SIG-M5 treated with dmso at 0.1 percent for 504 hours (cell line): Measurements from ENCODE around the gene ORC2.
"Not testable (repeated sequence)": the region's sequence is repeated elsewhere in the genome, so short reads cannot be mapped to it uniquely, and the experiment has no call there.

Experiments used
- DNase-seq: peaks from one replicate; lab custom pipeline; 2025; ENCODE audit not compliant: unreplicated experiment; lab: John Stamatoyannopoulos, UW

The ORC2 gene

DNA sequence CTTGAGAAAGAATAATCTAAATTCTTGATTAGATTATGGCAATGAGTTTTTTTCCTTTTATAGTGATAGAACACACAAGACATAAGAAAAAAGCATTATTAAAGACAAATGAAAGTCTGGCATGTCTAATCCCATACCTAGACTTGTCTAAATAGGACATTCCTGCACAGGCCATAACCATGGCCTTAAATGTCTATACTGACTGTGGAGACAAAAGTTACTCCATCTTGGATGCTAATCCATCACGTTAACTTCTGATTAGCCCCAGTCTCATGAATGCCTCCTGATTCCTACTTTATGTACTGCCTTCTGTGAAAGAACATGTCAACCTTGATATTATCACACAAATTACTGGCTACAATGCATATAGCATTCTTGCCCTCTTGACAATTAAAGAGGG lies 23.6 kb downstream of the ORC2 start:
- no peak for DNase-seq

DNA sequence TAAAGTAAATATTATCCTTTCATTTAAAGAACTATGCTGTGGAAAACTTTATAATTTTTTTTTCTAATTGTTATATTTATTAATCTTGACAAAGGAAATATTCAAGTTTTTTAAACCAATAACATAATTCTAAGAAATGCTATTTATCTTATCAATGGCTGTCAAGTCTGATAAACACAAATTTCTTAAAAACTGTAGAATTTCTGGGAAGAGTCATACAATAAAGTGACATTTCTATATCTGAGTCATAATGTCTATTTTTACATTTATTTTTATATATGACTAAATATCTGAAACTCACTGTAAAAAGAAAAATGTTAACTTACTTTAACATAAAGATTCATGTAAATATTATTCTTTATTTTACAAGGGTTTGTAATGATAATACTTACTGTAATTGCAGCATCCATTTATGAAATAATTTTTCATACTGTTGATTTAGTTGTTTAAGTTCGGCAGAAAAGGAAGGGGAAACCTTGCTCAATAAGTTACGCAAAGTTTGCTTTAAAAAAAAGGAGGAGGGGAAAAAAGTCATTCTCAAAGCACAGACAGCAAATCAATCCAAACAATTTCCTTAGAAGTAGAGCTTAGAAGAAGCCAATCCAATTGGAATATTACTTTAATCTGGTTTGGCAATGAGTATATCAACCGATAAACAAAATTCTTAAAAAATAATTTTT lies 32.4 kb downstream of the ORC2 start:
- peak; percentile 62 for DNase-seq

DNA sequence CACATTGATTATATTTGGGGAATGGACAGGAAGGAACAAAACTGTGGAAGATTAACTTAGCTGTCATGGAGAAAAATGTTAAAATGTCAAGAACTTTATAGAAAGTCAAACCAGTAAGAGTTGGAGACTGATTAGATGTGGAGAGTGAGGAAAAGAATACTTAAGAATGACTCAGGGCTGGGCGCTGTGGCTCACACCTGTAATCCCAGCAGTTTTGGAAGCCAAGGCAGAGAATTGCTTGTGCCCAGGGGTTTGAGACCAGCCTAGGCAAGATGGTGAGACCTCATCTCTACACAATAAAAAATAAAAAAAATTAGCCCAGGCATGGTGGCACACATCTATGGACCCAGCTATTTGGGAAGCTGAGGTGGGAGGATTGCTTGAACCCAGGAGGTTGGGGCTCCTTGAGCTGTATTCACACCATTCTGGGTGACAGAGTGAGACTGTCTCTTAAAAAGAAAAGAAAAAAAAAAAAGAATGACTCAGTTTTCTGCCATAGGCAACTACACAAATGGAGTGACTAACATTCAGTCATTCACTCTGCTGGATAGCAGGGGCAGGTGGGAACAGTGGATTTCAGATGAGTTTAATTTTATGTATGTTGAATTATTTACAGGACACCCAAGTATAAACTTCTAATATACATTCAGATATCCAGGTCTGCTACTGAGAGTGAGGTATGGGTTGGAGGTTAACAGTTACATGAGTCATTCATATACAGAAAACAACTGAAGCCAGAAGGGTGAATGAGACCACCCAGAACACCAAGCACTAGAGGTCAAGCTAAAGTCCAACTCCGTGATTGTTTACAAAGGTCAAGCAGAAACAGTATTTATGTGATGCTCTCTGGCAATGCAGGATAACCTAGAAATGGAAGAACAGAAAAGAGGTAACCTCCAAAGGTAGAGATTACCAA lies 33.9 kb downstream of the ORC2 start:
- DNase-seq = no peak

DNA sequence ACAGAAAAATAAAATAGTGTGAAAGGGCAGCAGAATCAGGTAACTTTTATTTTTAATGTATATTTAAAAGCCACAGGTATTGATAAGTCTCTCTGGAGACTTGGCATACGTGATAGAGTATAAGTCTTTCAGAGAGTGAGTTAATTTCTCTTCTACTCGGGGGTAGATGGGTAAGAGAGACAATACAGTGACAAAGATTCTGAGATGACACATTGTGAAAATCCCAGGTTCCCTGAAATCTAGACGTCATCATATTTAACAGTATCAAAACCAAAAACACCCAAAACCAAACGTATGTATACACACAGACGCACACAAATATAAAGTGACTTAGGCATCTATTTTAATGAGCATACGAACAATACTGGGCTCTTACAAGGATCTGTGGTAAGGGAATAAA lies 41.0 kb downstream of the ORC2 start:
- DNase-seq = no peak

DNA sequence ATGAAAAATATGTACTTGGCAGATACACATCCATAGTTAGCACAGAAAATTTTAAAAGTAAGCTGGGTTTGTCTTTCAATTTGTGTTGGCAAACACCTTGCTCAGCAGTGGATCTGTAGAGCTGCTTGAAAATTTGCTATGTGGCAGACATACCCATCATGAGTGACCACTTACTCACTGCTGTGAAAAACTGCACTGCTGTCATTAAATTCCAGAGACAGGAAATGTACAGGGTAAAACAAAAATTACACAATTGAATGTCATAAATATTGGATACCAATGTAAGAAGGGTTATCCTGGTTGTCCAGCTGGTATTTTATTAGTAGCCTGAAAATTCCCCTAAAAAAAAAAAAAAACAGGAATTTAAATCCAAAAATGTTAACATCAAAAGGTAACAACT lies 49.8 kb downstream of the ORC2 start:
- DNase-seq = no peak

DNA sequence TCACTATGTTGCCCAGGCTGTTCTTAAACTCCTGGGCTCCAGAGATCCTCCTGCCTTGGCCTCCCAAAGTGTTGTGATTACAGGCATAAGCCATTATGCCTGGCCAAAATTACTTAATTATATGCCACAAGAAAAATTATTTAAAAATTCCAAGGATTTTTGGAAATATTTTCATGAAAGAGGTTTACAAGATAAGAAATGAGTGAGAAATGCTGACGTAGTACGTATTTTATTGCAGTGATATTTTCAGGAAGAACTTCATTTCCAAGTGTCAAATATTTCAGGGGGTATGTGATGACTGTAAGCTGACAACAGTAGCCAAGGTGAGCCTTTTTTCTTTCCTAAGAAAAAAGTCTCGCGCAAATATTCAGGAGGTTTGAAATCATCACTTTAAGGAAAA lies 53.5 kb downstream of the ORC2 start:
- no peak for DNase-seq

DNA sequence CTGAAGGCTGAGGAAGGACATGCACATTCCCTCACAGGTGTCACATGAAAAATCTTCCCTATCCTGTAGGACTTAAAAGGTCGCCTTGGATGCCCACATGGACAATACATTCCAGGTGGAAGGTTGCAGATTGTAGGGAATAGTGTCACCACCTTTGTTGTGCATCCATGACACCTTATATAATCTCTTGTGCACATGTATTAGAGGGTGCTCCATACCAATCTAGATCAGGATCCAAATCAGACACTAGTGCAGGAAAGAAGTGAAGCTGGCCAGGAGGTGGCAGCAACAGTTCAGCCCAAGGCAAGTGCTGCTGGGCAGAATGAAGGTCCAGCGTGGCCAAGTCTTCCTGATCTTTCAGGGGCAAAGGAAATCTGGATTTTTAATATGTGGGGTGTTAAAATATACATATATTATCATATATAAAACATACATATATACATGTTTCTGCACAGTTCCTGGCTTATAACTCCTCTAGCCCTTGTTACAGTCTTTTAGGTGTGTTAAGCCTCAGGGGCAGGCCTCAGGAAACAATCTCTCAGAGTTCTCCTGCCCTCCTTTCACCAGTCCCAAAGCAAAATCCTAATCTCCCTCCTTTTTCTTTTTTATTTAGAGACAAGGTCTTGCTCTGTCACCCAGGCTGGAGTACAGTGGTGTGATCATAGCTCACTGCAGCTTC lies 57.7 kb downstream of the ORC2 start:
- DNase-seq = peak; percentile 64

DNA sequence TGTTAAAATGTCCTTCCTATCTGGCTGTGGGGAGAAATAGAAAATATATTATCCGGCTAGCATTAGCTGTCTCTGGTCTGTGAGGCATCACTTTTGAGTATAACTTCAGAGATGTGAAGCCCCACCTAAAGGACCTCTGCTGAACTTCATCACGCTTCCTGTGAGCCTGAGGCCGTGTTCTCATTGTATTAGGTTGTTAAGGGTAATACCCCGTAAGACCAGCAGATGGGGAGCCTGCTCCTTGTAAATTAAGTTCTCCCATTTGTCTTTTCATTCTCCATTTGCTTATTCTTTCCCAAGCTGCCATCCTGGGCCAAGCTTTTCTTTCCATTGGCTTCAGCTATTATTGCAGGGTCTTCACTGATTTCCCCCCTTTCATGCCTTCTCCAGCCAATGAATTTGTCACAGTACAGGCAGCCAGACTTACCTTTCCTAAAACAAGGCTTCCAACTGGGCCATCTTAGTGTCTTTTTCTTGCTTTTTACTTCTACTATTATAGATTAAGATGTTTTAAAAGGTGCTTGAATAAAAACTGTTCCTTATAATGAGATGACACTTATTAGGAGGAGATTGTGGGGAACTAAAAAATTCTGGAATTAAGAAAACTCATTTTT lies 61.9 kb downstream of the ORC2 start:
- peak; percentile 98 for DNase-seq

DNA sequence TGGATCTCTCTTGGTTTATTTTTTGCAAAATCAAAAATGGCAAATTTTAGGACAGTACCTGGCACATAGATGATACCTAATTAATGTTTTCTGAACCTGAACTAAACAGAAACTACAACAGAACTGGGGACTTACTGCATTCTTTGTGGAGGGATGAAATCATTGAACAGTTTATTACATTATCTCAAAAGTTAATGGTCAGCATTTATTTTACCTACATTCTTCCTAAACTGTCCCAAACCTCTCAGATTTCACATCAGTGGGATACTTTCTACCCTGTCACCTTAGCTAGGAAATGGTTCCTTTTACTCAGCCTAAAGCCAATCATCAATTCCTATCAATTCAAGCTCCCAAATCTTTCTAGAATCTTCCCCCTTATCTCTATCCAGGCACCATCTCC lies 64.0 kb downstream of the ORC2 start:
- DNase-seq = no peak

DNA sequence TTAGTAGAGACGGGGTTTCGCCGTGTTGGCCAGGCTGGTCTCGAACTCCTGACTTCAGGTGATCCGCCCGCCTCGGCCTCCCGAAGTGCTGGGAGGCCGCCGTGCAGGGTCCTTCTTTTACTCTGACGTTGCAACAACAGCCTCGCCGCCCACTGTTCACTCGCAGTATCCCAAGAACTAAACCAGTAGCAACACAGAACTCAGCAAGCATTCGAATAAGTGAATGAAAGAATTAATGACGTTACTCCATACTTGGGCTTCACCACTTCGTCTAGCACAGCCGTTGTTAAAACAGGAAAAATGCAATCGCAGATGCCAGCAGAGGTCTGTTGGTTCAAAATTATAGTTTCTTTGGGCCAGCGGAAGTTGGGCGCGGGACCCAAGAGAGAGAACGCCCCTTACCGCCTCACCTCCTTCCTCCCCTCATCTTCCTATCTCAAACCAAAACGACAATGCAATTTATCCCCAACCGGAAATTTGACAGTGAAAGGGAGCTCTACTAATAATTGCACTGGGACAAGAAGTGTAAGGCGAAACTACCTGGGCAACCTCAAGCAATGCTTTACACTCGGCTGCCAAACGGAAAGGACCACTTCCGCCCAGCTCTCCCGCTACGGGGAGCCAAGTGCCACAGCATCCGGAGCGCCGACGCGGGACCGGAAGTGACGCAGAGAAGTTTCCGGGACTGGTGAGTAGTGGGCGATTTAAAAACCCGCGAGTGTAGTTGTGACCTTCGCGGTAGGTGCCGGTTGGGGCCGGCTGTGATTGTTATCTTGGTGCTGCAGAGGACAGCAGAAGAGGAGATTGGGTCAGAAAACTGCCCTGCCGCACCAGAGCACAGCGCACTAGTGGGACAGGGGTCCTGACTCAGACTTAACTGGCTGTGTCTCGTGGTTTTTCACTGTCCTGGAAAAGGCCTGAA lies 74.5 kb downstream of the ORC2 start, which contains the start of the genes NIF3L1 and PPIL3:
Gene NIF3L1, plus strand, starts transcription at position 668 of the 922 bp plus-strand sequence. CDS start 2,573 bp downstream, outside the sequence.
Gene PPIL3, minus strand, starts transcription at position 374 of the 922 bp plus-strand sequence. CDS start 1,462 bp downstream, outside the sequence.
- peak; percentile 98 for DNase-seq

DNA sequence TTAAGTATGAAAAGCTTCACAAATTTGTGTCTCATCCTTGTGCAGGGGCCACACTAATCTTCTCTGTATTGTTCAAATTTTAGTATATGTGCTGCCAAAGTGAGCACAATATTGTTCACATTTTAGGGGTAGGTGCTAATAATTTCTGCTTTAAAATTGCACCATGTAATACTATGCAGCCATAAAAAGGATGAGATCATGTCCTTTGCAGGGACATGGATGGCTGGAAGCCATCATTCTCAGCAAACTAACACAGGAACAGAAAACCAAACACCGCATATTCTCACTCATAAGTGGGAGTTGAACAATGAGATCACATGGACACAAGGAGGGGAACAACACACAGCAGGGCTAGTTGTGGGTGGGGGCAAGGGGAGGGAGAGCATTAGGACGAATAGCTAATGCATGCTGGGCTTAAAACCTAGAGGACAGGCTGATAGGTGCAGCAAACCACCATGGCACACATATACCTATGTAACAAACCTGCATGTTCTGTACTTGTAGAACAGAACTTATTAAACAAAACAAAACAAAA lies 81.7 kb downstream of the ORC2 start:
- not testable (repeated sequence) for DNase-seq

DNA sequence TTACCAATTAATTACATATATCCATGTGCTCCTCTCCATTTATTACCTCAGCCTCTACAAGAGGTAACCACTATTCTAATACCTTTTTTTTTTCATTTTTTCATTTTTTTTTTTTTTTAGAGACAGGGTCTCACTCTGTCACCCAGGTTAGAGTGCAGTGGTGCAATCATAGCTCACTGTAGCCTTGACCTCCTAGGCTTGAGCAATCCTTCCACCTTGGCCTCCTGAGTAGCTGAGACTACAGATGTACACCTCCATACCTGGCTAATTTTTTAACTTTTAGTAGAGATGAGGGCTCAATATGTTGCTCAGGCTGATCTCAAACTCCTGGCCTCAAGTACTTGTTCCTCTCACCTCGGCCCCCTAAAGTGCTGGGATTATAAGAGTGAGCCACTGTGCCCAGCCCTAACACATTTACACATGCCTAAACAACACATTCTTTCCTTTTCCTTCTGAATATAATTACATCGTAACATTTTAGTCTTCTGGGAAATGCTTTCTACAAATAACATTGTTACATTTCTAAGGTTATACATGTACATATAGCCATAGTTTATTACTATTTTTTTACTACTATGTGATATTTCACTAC lies 85.1 kb downstream of the ORC2 start:
- DNase-seq = no peak

DNA sequence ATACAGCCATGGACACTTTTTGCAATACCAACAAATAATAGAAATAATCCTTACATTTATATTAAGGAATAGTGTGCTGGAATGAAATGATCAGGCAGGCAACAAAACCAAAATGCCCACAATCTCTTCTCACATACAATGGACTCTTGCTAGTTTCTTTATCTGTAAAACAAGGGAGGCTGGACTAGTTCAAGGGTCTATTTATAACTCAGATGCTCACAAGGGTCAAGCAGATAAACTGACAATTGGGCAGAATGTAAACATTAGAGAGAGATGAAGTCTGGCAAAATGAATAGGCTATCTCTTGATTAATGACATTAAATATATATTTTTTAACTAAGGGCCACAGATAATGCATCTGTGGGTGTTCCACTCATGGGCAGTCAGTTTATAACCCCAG lies 86.0 kb downstream of the ORC2 start:
- DNase-seq = no peak

DNA sequence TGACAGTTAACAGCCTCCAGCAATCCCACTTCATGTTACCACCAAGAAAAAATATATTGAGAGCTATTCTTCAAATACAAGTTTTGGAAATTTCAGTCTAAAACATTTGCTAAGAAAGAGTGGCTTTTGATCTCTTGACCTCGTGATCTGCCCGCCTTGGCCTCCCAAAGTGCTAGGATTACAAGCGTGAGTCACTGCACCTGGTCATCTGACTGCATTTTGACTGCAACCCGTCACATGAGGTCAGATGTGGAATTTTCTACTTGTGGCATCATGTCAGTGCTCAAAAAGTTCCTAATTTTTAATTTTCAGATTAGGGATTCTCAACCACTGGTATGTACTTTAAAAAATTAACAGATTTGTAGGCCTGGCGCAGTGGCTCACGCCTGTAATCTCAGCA lies 89.9 kb downstream of the ORC2 start:
- no peak for DNase-seq

DNA sequence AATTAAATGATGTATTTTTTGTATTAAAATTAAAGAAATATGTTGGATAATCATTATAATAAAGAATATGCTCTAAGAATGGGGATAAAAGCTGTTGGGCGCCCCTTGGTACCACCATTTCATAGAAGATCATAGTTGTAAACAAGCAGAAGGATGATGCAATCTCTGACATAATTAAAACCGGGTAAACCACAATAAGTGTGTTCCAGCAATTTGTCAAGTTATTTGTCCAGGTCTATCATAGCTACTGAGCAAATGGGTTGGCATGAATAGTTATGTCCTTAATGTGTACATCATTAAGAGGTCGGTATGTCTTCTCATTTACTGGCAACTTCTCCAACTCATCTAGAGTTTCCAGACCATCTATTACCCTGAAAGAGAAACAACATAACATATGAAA lies 92.3 kb downstream of the ORC2 start:
- no peak for DNase-seq

DNA sequence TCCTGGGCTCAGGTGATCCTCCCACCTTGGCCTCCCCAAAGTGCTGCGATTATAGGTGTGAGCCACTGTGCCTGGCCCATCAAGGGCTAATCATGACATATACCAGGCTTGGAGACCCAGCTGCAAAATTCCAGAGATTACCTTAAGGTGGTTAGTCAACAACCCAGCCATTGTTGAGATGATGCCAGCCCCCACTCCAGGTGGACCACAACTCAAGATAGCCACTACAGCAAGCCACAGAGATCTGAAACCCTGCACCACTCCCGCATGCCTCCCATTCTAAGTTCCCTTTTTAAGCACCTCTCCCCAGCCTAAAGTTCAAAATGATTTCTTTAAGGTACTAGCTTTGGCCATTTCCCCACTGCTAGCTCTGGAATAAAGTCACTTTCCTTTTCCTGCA lies 94.4 kb downstream of the ORC2 start:
- DNase-seq = no peak

DNA sequence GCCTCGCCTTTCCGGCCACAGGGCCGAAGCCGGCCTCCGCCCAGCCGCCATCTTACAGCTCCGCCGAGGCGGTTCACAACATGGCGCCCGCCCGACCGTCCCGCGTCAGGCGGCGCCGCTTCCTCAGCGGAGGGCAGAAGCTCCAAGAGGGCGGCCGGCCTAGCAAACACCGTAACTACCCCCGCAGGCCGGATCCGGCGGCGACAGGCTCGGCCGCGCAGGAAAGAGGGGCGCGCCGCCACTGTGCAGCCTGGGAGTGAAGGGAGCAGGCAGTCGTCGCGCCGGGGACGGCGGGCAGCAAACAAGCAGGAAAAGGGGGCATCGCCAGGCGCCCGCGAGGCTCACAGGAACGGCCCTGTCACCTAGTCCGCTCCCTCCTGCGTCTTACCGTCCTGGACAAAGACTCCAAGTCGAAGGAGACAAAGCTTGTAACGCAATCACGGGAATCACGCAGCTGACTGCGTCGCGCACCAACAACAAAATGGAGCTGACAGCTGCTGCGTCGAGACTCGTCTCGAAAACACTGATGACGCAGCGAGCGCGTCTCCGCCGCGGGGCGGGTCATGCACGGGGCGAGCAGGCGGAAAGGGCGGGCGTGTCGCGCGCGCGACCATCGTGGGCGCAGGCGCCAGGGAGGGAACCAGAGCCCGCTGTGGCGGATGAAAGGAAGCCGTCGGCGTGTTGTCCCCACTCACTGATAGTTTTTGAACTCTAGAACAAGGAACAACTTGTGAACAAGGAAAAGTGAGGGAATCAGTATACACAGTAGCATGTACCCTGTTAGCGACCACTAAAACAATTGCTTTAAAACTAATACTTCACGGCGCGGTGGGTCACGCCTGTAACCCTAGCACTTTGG lies 99.1 kb downstream of the ORC2 start, which contains the start of gene CLK1:
Gene CLK1, minus strand, starts transcription at position 483 of the 859 bp plus-strand sequence. CDS start 2,796 bp downstream, outside the sequence.
- peak; percentile 90 for DNase-seq

DNA sequence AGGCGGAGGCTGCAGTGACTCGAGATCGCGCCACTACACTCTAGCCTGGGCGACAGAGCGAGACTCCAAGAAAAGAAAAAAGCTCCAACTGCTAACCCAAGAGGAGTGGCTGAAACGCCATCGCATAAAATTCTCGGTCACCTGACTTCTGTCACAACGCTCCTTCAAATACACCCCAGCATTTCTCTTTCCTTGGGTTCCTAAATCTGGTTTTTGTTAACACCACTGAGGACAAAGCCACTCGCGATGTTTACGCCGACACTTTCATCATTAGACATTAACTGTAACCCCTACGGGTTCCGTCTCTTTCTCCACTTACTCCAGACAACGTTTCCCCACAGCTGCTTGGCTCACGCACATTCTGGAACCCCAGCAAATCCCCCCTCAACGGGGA lies 99.7 kb downstream of the ORC2 start:
- peak; percentile 67 for DNase-seq
